WTC11 (cell line): ENCODE data around the gene DNAAF8. TPM values are rescaled to one million over a fixed set of nuclear protein-coding genes. Genes with fewer than 3 reads are reported as not detected.

Experiments
- ATAC-seq: fragments of 200-7000 bp; cut with Tn5 transposase; 2 replicates; pipeline ENCODE4 v1.10.0; 2021; ENCODE audit warnings: mild to moderate bottlenecking, moderate library complexity
- CTCF ChIA-PET: fragments of 300-600 bp; sonication (Branson Sonifier 250); formaldehyde crosslinking; loops from one replicate; lab custom pipeline; 2021; ENCODE audit warnings: antibody characterized with exemption; lab: Charles Lee
- POLR2A ChIA-PET: fragments of 350-600 bp; sonication (Branson Sonifier 250); formaldehyde crosslinking; loops from one replicate; lab custom pipeline; 2021; ENCODE audit warnings: antibody characterized with exemption; lab: Charles Lee
- DNase-seq: peaks from one replicate; pipeline ENCODE4 v3.0.0; 2021; ENCODE audit warnings: low spot score
- H3K27ac Mint-ChIP-seq: 2 replicates; pipeline ENCODE4 v1.8.0; 2021; ENCODE audit warnings: mixed read lengths
- H3K27me3 Mint-ChIP-seq: 2 replicates; pipeline ENCODE4 v1.8.0; 2021; ENCODE audit warnings: low read depth, mild to moderate bottlenecking, moderate library complexity, mixed read lengths
- H3K36me3 Mint-ChIP-seq: 2 replicates; pipeline ENCODE4 v1.8.0; 2021; ENCODE audit warnings: mixed read lengths
- H3K4me1 Mint-ChIP-seq: 2 replicates; pipeline ENCODE4 v1.8.0; 2022; ENCODE audit warnings: mixed read lengths
- H3K4me3 Mint-ChIP-seq: 2 replicates; pipeline ENCODE4 v1.8.0; 2021; ENCODE audit warnings: mild to moderate bottlenecking, moderate library complexity, mixed read lengths
- H3K9me3 Mint-ChIP-seq: 2 replicates; pipeline ENCODE4 v1.8.0; 2021; ENCODE audit warnings: mixed read lengths
- ARID4B ChIP-seq: sonication (generic); formaldehyde crosslinking; IDR thresholded peaks from 2 replicates; pipeline ENCODE4 v1.8.0; 2023; ENCODE audit warnings: missing genetic modification reagents, mild to moderate bottlenecking, borderline replicate concordance
- CREB1 ChIP-seq: sonication (generic); formaldehyde crosslinking; IDR thresholded peaks from 2 replicates; pipeline ENCODE4 v1.8.0; 2023; ENCODE audit warnings: mild to moderate bottlenecking, missing genetic modification reagents
- E2F4 ChIP-seq: sonication (generic); formaldehyde crosslinking; IDR thresholded peaks from 2 replicates; pipeline ENCODE4 v1.8.1; 2022; ENCODE audit warnings: low read depth, mild to moderate bottlenecking, moderate library complexity, missing genetic modification reagents, borderline replicate concordance
- E2F5 ChIP-seq: sonication (generic); formaldehyde crosslinking; IDR thresholded peaks from 2 replicates; pipeline ENCODE4 v1.8.1; 2022; ENCODE audit warnings: mild to moderate bottlenecking, moderate library complexity, missing genetic modification reagents
- ELF4 ChIP-seq: sonication (generic); formaldehyde crosslinking; IDR thresholded peaks from 2 replicates; pipeline ENCODE4 v1.8.1; 2022; ENCODE audit warnings: low read depth, mild to moderate bottlenecking, moderate library complexity, missing genetic modification reagents
- GRHL2 ChIP-seq: fragments of 250-450 bp; sonication (Bioruptor Pico); IDR thresholded peaks from 2 replicates; pipeline ENCODE4 v1.8.0; 2022; ENCODE audit warnings: mild to moderate bottlenecking, moderate library complexity; ENCODE audit not compliant: insufficient replicate concordance, severe bottlenecking
- GTF2I ChIP-seq: fragments of 250-450 bp; sonication (Bioruptor Pico); conservative IDR thresholded peaks from 2 replicates; pipeline ENCODE4 v1.4.0; 2021; ENCODE audit warnings: mild to moderate bottlenecking
- JUN ChIP-seq: sonication (generic); formaldehyde crosslinking; IDR thresholded peaks from 2 replicates; pipeline ENCODE4 v1.8.0; 2023; ENCODE audit warnings: mild to moderate bottlenecking, missing genetic modification reagents
- NFE2L1 ChIP-seq: sonication (generic); formaldehyde crosslinking; IDR thresholded peaks from 2 replicates; pipeline ENCODE4 v1.8.1; 2023; ENCODE audit warnings: missing genetic modification reagents
- NFYB ChIP-seq: sonication (generic); formaldehyde crosslinking; conservative IDR thresholded peaks from 2 replicates; pipeline ENCODE4 v1.8.0; 2022; ENCODE audit warnings: low read depth, missing genetic modification reagents
- OVOL2 ChIP-seq: fragments of 250-450 bp; sonication (Bioruptor Pico); IDR thresholded peaks from 2 replicates; pipeline ENCODE4 v1.9.0; 2021; ENCODE audit warnings: mild to moderate bottlenecking, borderline replicate concordance
- SMAD3 ChIP-seq: sonication (generic); formaldehyde crosslinking; IDR thresholded peaks from 2 replicates; pipeline ENCODE4 v1.8.0; 2022; ENCODE audit warnings: missing genetic modification reagents, mild to moderate bottlenecking, borderline replicate concordance
- SMAD4 ChIP-seq: sonication (generic); formaldehyde crosslinking; IDR thresholded peaks from 2 replicates; pipeline ENCODE4 v1.8.0; 2022; ENCODE audit warnings: mild to moderate bottlenecking, missing genetic modification reagents
- SP1 ChIP-seq: sonication (generic); formaldehyde crosslinking; conservative IDR thresholded peaks from 2 replicates; pipeline ENCODE4 v1.8.1; 2022; ENCODE audit warnings: missing genetic modification reagents
- TEAD1 ChIP-seq: sonication (generic); formaldehyde crosslinking; IDR thresholded peaks from 2 replicates; pipeline ENCODE4 v1.8.0; 2022; ENCODE audit warnings: mild to moderate bottlenecking, missing genetic modification reagents
- USF1 ChIP-seq: sonication (generic); formaldehyde crosslinking; IDR thresholded peaks from 2 replicates; pipeline ENCODE4 v1.8.0; 2022; ENCODE audit warnings: mild to moderate bottlenecking, missing genetic modification reagents
- ZNF121 ChIP-seq: sonication (generic); formaldehyde crosslinking; IDR thresholded peaks from 2 replicates; pipeline ENCODE4 v1.8.0; 2023; ENCODE audit warnings: missing genetic modification reagents
- ZNF416 ChIP-seq: fragments of 250-450 bp; sonication (Bioruptor Pico); IDR thresholded peaks from 2 replicates; pipeline ENCODE4 v1.9.0; 2021; ENCODE audit warnings: mild to moderate bottlenecking, inconsistent platforms
- total RNA-seq: library from RNA; stranded (reverse); gene quantifications from 3 replicates; pipeline ENCODE4 v1.2.3, GENCODE V29; 2021
- TF ChIP-seq, protein P1 (sequence below): sonication (generic); formaldehyde crosslinking; IDR thresholded peaks from 2 replicates; pipeline ENCODE4 v1.8.1; 2022; ENCODE audit warnings: missing genetic modification reagents, borderline replicate concordance
- TF ChIP-seq, protein P2 (sequence below): sonication (generic); formaldehyde crosslinking; IDR thresholded peaks from 2 replicates; pipeline ENCODE4 v1.8.0; 2023; ENCODE audit warnings: missing genetic modification reagents
- TF ChIP-seq, protein P3 (sequence below): fragments of 250-450 bp; sonication (Bioruptor Pico); IDR thresholded peaks from 2 replicates; pipeline ENCODE4 v1.8.0; 2021; ENCODE audit warnings: mild to moderate bottlenecking

Gene DNAAF8
- total RNA-seq, 1 experiment from 2014 or later = 0.09 TPM

DNA sequence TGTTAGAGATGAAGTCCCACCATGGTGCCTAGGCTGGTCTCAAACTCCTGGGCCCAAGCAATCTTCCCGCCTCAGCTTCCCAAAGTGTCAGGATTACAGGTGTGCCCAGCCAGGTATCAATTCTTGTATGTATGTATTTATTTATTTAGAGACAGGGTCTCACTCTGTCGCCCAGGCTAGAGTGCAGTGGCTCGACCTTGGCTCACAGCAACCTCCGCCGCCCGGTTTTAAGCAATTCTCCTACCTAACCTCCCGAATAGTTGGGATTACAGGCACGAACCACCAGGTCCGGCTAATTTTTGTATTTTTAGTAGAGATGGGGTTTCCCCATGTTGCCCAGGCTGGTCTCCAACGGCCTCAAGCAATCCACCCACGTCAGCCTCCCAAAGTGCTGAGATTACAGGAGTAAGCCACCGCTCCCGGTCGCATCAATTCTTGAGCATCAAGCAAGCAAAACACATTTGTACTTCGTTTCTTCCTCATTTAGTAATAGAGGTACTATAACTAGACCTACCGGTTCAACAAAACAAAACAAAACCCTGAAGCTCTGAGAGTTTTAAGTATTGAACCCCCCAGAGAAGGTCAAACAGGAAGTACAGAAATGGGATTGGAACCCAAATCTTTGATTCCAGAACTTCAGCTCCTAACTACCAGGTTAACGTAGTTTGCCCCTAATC lies 33.7 kb downstream of the DNAAF8 start (continued):
- TF ChIP-seq, protein P1, sequence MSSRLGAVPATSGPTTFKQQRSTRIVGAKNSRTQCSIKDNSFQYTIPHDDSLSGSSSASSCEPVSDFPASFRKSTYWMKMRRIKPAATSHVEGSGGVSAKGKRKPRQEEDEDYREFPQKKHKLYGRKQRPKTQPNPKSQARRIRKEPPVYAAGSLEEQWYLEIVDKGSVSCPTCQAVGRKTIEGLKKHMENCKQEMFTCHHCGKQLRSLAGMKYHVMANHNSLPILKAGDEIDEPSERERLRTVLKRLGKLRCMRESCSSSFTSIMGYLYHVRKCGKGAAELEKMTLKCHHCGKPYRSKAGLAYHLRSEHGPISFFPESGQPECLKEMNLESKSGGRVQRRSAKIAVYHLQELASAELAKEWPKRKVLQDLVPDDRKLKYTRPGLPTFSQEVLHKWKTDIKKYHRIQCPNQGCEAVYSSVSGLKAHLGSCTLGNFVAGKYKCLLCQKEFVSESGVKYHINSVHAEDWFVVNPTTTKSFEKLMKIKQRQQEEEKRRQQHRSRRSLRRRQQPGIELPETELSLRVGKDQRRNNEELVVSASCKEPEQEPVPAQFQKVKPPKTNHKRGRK (CRISPR knock-in tag) = no peak
- TF ChIP-seq TEAD1 (CRISPR knock-in tag) (no peak), ZNF121 (CRISPR knock-in tag) (no peak)
- TF ChIP-seq, all 79 proteins: peak for 0

GRCh38 chr16:4768549-4769305 lies 34.4 kb downstream of the DNAAF8 start:
- ChIA-PET CTCF (interaction anchor here (0.7 to 1.5 kb wide), 9 partner anchors 8 to 272 kb away, joined by 3 to 7 read pairs (median 3); partner anchors contain the start of genes ANKS3, DNAAF8, ROGDI and SEPTIN12), POLR2A (interaction anchor here (1.4 to 3.1 kb wide), 2 partner anchors 34 kb away, joined by 7 to 16 read pairs; partner anchors contain the start of genes ANKS3, DNAAF8 and ROGDI)
- Mint-ChIP-seq H3K4me1 (peaks cover 17% of the 10 kb centered on the region), H3K9me3 (no peaks in the 10 kb centered on the region), H3K27ac (peak overlapping the region; percentile 99), H3K4me3 (peak overlapping the region; percentile 86), H3K27me3 (no peaks in the 10 kb centered on the region), H3K36me3 (no peaks in the 10 kb centered on the region; the same call in 1 of the 2 replicates)
- ATAC-seq = peak; percentile 82
- DNase-seq = peak; percentile 99
- TF ChIP-seq GTF2I (CRISPR knock-in tag) = peak; percentile 95
- TF ChIP-seq OVOL2 = no peak
- no peak for TF ChIP-seq ELF4 (CRISPR knock-in tag)
- TF ChIP-seq ARID4B = peak; percentile 60; the same call in 1 of the 2 replicates
- TF ChIP-seq USF1 (CRISPR knock-in tag) = peak; percentile 48; the same call in 1 of the 2 replicates
- TF ChIP-seq TEAD1 (CRISPR knock-in tag) = peak; percentile 76; the same call in 1 of the 2 replicates
- no peak for TF ChIP-seq JUN (CRISPR knock-in tag)
- no peak for TF ChIP-seq CREB1 (CRISPR knock-in tag)
- TF ChIP-seq, protein P2, sequence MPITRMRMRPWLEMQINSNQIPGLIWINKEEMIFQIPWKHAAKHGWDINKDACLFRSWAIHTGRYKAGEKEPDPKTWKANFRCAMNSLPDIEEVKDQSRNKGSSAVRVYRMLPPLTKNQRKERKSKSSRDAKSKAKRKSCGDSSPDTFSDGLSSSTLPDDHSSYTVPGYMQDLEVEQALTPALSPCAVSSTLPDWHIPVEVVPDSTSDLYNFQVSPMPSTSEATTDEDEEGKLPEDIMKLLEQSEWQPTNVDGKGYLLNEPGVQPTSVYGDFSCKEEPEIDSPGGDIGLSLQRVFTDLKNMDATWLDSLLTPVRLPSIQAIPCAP (CRISPR knock-in tag) = no peak
- TF ChIP-seq NFE2L1 (CRISPR knock-in tag) = no peak
- TF ChIP-seq NFYB (CRISPR knock-in tag) = no peak
- no peak for TF ChIP-seq ZNF416 (CRISPR knock-in tag)
- no peak for TF ChIP-seq E2F5 (CRISPR knock-in tag)
- peak; percentile 82 for TF ChIP-seq SP1 (CRISPR knock-in tag)
- no peak for TF ChIP-seq E2F4 (CRISPR knock-in tag)
- TF ChIP-seq SMAD3 (CRISPR knock-in tag) = no peak
- TF ChIP-seq, protein P3, sequence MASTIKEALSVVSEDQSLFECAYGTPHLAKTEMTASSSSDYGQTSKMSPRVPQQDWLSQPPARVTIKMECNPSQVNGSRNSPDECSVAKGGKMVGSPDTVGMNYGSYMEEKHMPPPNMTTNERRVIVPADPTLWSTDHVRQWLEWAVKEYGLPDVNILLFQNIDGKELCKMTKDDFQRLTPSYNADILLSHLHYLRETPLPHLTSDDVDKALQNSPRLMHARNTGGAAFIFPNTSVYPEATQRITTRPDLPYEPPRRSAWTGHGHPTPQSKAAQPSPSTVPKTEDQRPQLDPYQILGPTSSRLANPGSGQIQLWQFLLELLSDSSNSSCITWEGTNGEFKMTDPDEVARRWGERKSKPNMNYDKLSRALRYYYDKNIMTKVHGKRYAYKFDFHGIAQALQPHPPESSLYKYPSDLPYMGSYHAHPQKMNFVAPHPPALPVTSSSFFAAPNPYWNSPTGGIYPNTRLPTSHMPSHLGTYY = no peak
- TF ChIP-seq SMAD4 = no peak
- TF ChIP-seq GRHL2 (CRISPR knock-in tag) = no peak
